OCI-LY7 (cell line): Measurements from ENCODE around the gene KLHDC9. TPM values are rescaled to one million over a fixed set of nuclear protein-coding genes. Genes with fewer than 3 reads are reported as not detected.
A peak's percentile ranks its signal among the peaks of the same experiment; 100 is the strongest.

ENCODE experiments used
- BruUV-seq: library from RNA; stranded (reverse); fragments of 400-500 nt; replicated peaks from 2 replicates; lab custom pipeline; 2021; lab: Mats Ljungman, UMichigan
- CTCF ChIA-PET: fragments of 300-600 bp; sonication (Branson Sonifier 250); formaldehyde crosslinking; loops from one replicate; lab custom pipeline; 2022; ENCODE audit warnings: antibody characterized with exemption; ENCODE audit not compliant: unreplicated experiment; lab: Charles Lee
- POLR2A ChIA-PET: fragments of 300-600 bp; sonication (Branson Sonifier 250); formaldehyde crosslinking; loops from one replicate; lab custom pipeline; 2022; ENCODE audit warnings: antibody characterized with exemption; lab: Charles Lee
- DNase-seq: peaks from one replicate; pipeline ENCODE4 v3.0.0-alpha.2; 2015; ENCODE audit warnings: low spot score
- H2AFZ ChIP-seq: fragments of 200-600 bp; sonication (generic), shearing (Covaris generic); 2 replicates; pipeline ENCODE4 v1.6.1; 2014; ENCODE audit warnings: mild to moderate bottlenecking, antibody characterized with exemption, low read length, moderate library complexity
- H3K27ac ChIP-seq: fragments of 200-600 bp; sonication (generic); 2 replicates; pipeline ENCODE4 v1.5.1; 2014; ENCODE audit warnings: mixed run types, low read depth, mild to moderate bottlenecking, moderate library complexity, low read length, inconsistent platforms; ENCODE audit not compliant: poor library complexity, severe bottlenecking
- H3K36me3 ChIP-seq: fragments of 200-600 bp; sonication (generic); 2 replicates; pipeline ENCODE4 v1.6.1; 2014; ENCODE audit warnings: mild to moderate bottlenecking, antibody characterized with exemption, low read length, moderate library complexity, mixed read lengths; ENCODE audit not compliant: insufficient read depth
- H3K4me1 ChIP-seq: fragments of 200-600 bp; sonication (generic); 2 replicates; pipeline ENCODE4 v1.5.1; 2014; ENCODE audit warnings: mild to moderate bottlenecking, low read length; ENCODE audit not compliant: insufficient read depth, poor library complexity, severe bottlenecking
- H3K4me2 ChIP-seq: fragments of 200-600 bp; sonication (generic); 2 replicates; pipeline ENCODE4 v1.6.1; 2014; ENCODE audit warnings: mild to moderate bottlenecking, low read length
- H3K4me3 ChIP-seq: fragments of 200-600 bp; sonication (generic); 2 replicates; pipeline ENCODE4 v1.5.1; 2014; ENCODE audit warnings: mild to moderate bottlenecking, low read depth, low read length; ENCODE audit not compliant: poor library complexity, severe bottlenecking
- H3K79me2 ChIP-seq: fragments of 200-600 bp; sonication (generic); 2 replicates; pipeline ENCODE4 v1.6.1; 2016; ENCODE audit warnings: low read depth, mild to moderate bottlenecking, low read length, moderate library complexity, mixed read lengths; ENCODE audit not compliant: insufficient read depth
- H3K9me2 ChIP-seq: fragments of 200-600 bp; sonication (generic); 2 replicates; pipeline ENCODE4 v1.6.1; 2016; ENCODE audit warnings: mild to moderate bottlenecking, low read length, mixed read lengths; ENCODE audit not compliant: insufficient read depth
- H3K9me3 ChIP-seq: fragments of 200-600 bp; sonication (generic); 2 replicates; pipeline ENCODE4 v1.6.1; 2014; ENCODE audit warnings: mild to moderate bottlenecking, mixed run types, low read length, mixed read lengths
- H4K20me1 ChIP-seq: fragments of 200-600 bp; sonication (generic); 2 replicates; pipeline ENCODE4 v1.6.1; 2014; ENCODE audit warnings: mild to moderate bottlenecking, antibody characterized with exemption, low read length, moderate library complexity, mixed read lengths; ENCODE audit not compliant: insufficient read depth
- CTCF ChIP-seq: fragments of 200-600 bp; sonication (generic); conservative IDR thresholded peaks from 2 replicates; pipeline ENCODE4 v1.5.1; 2014; ENCODE audit warnings: mild to moderate bottlenecking, antibody characterized with exemption, low read length, moderate library complexity, mixed read lengths
- EZH2phosphoT487 ChIP-seq: fragments of 200-600 bp; sonication (generic); IDR thresholded peaks from 2 replicates; pipeline ENCODE4 v1.6.1; 2018; ENCODE audit warnings: low read depth, borderline replicate concordance, mild to moderate bottlenecking, mixed run types, antibody characterized with exemption, low read length, moderate library complexity, mixed read lengths
- intact Hi-C: fragments of 100-400 bp; cut with micrococcal nuclease; formaldehyde crosslinking; loops from one replicate; pipeline ENCODE4 v1.10.0; 2022; ENCODE audit not compliant: unreplicated experiment
- total RNA-seq, 2 experiments: library from RNA; depleted of rRNA in 1 of 2; stranded (reverse); fragments of >200 nt in 1 of 2; shearing (Covaris generic) in 1 of 2; gene quantifications; 2 replicates each; pipeline ENCODE4 v1.2.3, GENCODE V29; 2014 to 2022

The KLHDC9 gene
- total RNA-seq, 2 experiments from 2014 or later = 0.95 to 1.3 TPM

GRCh38 chr1:161071886-161072371 lies 26.2 kb upstream of the KLHDC9 start:
- peaks cover 6% of the 10 kb centered on the region; the same call in 1 of the 2 replicates for H4K20me1 ChIP-seq
- POLR2A ChIA-PET = interaction anchor here (0.6 to 1.2 kb wide), 3 partner anchors 13 to 1422 kb away, joined by 3 to 5 read pairs (median 4); no protein-coding TSS in a partner anchor
- no peak overlapping the region for H3K4me2 ChIP-seq
- peaks cover 26% of the 10 kb centered on the region for H3K4me1 ChIP-seq
- no peak overlapping the region for H2AFZ ChIP-seq
- CTCF ChIA-PET = interaction anchor here (0.8 to 1.1 kb wide), 2 partner anchors 65 to 74 kb away, joined by 3 read pairs; no protein-coding TSS in a partner anchor
- H3K27ac ChIP-seq = no peak overlapping the region
- H3K36me3 ChIP-seq = peaks cover 8% of the 10 kb centered on the region
- intact Hi-C loops = loop anchor here (1.0 kb wide), 1 partner anchor 25 kb away; no protein-coding TSS in a partner anchor
- no peak for TF ChIP-seq EZH2phosphoT487
- peak; percentile 76 for TF ChIP-seq CTCF
- peak; percentile 70 for DNase-seq
- no peaks in the 10 kb centered on the region for H3K9me3 ChIP-seq
- no peaks in the 10 kb centered on the region for H3K9me2 ChIP-seq
- peaks cover 28% of the 10 kb centered on the region for H3K79me2 ChIP-seq
- no peak overlapping the region for H3K4me3 ChIP-seq
- BruUV-seq = no TSS peak

GRCh38 chr1:161072751-161073449 lies 25.3 kb upstream of the KLHDC9 start:
- no peaks in the 10 kb centered on the region for H3K9me3 ChIP-seq
- CTCF ChIA-PET = no interaction called here
- no peaks in the 10 kb centered on the region for H3K36me3 ChIP-seq
- H3K4me3 ChIP-seq = no peak overlapping the region
- no peak for DNase-seq
- peaks cover 2% of the 10 kb centered on the region; the same call in 1 of the 2 replicates for H4K20me1 ChIP-seq
- H3K4me1 ChIP-seq = peaks cover 20% of the 10 kb centered on the region
- H3K27ac ChIP-seq = no peak overlapping the region
- peaks cover 18% of the 10 kb centered on the region for H3K79me2 ChIP-seq
- H2AFZ ChIP-seq = no peak overlapping the region
- H3K9me2 ChIP-seq = no peaks in the 10 kb centered on the region
- no peak for TF ChIP-seq CTCF
- TF ChIP-seq EZH2phosphoT487 = no peak
- intact Hi-C loops = loop anchor here (1.0 kb wide), 1 partner anchor 24 kb away; no protein-coding TSS in a partner anchor
- POLR2A ChIA-PET = interaction anchor here (0.5 to 1.0 kb wide), 3 partner anchors 21 to 55 kb away, joined by 3 to 6 read pairs (median 3); no protein-coding TSS in a partner anchor
- H3K4me2 ChIP-seq = no peak overlapping the region
- BruUV-seq = no TSS peak
